HG03025 (cell line): Measurements from ENCODE around the gene SIL1.

ENCODE experiments used
- ATAC-seq: cut with Tn5 transposase; IDR thresholded peaks from one replicate; pipeline ENCODE4 v1.9.1; 2021; ENCODE audit warnings: mild to moderate bottlenecking, moderate library complexity; ENCODE audit not compliant: unreplicated experiment, low FRiP score

The SIL1 gene

DNA sequence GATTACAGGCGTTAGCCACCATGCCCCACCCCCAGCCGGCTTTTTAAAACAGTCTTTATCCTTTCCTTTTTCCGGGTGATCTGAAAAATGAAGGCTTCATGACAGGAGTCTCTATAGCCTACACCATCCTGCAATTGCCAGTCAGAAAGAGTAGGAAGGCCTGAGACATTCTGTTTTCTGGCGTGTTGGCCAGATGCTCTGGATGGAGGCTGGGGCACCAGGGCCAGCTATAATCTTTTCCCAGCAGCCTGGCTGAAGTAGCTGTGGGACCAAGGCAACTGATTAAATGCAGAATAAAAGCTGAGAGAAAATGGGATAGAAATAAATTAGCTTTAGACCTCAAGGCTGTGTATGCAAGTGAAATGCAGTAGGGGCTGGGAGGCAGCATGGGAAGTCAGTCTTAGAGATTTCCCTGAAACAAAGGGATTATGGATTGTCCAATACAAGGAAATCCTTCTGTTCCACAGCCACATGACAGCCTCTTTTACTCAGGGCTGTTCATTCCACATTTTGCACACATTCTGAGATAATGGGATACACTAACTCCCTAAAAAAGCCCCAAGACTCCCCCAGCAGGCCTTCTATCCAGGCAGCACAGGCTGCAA lies 207.1 kb downstream of the SIL1 start:
- no peak for ATAC-seq

DNA sequence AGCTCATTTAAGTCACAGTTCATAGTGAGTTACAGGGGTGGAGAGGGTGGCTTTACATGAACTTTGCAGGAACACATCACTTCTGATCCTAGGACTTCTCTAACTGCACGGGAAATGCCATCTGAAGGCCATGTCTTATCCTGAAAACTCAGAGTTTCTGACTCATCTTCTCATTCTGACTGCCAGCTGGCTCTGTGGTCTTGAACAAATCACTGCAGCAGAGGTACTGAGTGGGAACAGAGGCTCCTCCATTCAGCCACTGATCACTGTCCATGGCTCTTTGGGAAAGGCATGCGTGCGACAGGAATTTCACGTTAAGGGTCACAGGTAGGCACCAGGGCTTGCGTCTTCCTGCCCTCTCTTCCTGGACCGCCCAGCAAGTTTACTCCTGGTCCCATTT lies 208.4 kb downstream of the SIL1 start:
- no peak for ATAC-seq

DNA sequence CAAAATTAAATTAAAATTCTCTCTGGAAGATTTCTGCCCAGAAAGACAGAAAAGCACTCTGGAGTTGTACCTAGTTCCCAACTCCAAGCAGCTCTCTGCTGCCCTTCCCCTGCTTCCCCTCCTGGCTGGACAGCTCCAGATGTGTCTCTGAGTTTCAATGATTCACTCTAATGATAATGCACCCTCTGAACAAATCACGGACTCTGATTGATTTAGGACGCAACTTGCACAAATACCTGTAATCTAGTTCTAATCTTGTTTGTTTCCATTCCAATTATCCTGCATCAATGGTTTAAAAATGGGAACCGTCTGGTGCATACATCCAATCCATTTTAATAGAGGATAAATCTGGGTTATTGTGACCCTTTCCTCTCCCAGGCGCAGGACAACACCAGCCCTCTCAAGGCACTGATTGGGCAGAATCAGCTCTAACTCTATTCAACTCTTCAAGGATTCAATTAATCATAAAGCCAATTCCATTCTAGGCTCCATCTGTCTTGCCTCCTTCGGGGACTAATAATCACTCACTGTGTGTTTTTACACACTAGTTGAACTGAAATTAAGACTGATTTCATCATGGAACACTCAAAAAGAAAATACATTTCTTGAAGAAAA lies 211.9 kb downstream of the SIL1 start:
- no peak for ATAC-seq

DNA sequence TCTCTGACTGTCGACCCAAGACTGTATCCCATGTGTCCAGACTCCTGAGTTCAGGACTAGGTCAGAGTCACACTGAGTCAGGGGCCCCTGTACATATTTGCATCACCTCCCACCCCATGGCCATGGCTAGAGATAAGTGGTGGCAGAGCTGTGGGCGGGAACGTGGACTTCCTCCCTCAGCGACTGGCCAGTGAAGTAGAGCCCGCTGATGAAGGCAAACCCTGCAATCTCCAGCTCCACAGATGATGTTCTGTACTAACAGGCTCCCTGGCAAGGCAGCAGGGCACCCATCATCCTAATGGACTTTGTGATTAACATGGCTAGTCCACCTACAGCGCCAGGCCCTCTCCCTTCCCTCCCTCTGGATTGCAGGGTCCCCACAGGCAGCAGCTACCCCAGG lies 212.5 kb downstream of the SIL1 start:
- ATAC-seq, result no peak

DNA sequence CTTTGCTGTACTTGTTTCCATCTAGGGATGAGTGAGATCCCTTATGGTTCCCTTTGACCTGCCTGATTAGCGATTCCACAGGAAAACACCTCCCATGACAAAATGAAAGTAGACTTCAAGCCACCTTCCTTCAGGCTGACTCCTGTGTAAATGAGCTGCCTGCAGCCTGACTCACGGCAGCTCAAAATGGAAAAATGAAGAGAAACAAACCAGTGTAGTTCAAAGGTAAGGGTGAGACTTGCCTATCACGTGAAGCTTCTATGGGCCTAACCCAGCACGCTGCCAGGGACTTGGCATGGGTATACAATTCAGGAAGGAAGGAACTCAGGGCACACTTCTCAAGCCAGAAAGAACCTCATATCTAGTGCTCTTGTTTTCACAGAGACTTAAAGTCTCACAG lies 212.9 kb downstream of the SIL1 start:
- ATAC-seq, result no peak

DNA sequence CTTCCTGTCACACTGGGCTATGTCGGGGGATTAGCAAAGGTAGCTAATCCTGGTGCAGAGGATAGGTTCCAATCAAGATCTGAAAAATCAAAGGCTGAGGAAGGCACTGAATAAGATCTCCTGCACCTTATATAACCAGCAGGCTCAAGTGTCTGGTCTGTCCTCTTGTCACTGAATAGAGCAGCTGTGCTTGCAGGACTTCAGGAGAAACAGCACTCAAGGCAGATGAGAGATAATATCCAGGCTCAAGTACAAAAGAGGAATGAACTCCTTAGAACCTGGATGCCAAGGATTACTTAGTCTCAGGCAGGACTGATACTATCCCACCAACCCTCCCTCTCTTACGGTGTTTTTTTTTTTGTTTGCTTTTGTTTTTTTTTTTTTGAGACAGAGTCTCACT lies 214.2 kb downstream of the SIL1 start:
- no peak for ATAC-seq

DNA sequence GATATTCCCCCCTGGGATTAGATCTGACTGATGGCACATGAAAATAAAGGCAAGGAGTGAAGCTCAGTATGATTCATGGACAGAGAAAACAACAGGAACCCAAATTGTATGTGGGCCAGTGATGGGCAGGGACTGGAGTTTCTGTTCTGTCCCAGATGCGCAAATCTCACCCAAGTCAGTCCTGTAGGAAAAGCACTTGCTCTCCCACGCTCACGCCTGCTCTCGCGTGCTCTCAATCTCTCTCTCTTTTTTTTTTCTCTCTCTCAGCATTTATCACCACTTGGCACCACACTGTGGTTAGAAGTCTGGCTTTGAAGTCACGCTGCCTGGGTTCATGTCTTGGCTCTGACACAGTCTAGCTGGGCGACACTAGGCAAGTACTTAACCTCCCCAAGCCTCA lies 216.6 kb downstream of the SIL1 start:
- no peak for ATAC-seq

DNA sequence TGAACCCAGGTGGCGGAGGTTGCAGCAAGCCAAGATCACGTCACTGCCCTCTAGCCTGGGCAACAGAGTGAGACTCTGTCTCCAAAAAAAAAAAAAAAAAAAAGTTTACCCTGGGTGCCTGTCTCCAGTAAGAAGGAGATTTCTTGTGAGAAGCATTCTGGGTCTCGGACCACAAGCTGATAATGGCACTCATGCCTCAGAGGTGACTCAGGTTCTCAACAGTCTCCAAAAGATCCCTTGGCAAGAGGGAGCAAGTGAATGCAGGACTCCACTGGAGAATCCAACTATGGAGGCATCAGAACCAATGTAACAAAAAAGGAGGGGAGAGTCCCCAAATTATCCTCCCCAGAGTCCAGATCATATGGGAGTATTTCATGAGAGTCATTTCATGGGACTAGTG lies 217.0 kb downstream of the SIL1 start:
- ATAC-seq, result no peak

DNA sequence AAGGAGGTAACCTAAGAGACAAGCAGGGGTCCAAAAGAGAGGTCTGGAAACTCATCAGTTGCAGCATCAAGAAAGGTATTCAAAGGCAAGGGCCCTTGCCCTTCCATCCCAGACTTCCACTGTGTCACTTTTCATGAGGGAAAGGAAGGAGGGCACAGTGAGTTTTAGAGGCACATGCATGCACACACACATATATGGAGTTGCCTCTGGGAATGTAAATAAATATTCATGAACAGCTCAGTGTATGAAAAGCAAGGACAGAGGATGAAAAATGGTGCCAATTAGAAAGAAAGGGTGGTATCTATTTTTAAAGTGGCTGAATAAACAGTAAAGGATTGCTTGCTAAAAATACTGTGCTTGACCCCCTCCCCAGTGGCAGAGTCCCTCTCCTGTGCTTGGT lies 217.7 kb downstream of the SIL1 start:
- no peak for ATAC-seq

DNA sequence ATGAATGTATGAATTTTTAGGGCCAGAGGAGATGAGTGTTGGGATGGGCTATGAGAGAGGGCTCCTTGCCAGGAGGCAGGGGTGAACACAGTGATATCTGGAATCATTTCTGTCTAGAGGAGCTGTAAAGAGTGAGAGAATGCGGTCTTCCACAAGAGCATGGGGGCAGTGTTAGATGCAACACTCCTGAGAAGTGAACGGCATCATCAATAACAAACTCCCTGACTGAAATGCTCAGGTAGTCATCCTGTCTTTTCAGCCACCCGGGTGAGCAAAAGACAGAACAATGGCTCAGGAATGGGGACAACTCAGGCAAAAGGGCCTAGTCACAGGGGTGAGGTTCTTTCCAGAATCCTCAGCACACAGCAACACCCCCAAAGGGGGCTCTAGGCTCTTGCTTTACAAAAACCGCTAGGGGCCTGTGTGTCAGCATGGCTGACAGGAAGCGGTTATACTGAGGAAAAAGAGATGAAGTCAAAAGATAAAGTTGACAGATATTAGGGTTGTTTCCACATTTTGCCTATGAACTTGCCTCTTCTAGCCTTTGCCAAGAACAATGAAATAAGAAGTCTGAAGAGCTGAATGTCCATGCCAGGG lies 218.4 kb downstream of the SIL1 start:
- no peak for ATAC-seq

DNA sequence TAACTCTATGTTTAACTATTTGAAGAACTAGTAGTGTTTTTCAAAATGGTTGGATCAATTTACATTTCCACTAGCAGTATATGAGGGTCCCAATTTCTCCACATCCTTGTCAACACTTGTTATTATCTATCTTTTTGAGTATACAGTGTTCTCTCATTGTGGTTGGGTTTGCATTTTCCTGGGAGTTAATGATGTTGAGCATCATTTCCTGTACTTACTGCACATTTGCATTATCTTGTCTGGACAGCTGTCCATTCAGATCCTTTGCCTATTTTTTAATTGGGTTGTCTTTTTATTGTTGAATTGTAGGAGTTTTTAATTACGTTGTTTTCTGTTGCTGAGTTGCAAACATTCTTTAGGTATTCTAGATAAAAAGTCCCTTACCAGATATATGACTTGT lies 219.6 kb downstream of the SIL1 start:
- ATAC-seq, result no peak

DNA sequence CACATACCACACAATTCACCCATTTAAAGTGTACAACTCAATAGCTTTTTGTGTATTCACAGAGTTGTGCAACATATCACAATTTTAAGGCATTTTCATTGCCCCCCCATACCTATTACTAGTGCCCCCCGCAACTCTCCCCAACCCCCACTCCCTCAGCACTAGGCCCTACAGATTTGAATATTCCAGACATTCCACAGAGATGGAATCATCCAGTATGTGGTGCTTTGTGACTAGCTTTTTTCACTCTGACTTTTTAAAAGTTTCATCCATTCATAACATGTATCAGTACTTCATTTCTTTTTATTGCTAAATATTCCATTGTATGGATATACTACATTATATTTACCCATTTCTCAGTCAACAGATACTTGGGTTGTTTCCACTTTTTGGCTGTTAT lies 220.1 kb downstream of the SIL1 start:
- ATAC-seq, result no peak

DNA sequence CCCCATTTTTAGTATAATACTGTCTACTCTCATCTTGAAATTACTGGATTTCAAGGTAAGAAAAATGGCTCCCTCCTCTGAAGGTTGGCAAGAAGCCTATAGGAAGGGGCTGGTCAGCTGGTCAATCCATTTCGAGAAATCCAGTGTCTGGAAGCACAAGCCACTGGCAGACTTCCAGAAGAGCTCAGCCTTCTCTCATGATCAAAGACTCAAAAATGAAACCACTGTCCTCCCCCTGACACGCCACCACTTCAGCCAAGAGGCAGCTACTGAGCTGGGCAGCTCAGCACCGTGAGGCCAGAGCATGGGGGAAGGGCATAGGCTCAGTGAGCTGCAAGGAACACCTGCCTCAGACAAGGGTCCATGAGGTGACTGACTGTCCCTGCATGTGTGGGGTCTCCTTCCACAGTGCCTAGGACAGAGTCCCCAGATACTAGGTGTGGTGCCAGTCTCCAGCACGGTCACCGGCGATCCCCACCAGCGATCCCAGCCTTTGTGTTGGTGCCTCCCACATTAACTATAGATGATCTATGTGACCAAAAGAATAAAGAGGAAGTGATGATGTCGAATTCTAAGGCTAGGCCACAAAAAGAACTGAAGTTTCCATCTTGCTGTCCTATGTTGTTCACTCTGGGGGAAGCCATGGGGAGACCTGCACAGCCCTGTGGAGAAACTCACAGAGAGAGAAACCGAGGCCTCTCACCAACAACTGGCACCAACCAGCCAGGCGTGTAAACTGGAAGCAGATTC lies 222.9 kb downstream of the SIL1 start:
- ATAC-seq, result no peak

DNA sequence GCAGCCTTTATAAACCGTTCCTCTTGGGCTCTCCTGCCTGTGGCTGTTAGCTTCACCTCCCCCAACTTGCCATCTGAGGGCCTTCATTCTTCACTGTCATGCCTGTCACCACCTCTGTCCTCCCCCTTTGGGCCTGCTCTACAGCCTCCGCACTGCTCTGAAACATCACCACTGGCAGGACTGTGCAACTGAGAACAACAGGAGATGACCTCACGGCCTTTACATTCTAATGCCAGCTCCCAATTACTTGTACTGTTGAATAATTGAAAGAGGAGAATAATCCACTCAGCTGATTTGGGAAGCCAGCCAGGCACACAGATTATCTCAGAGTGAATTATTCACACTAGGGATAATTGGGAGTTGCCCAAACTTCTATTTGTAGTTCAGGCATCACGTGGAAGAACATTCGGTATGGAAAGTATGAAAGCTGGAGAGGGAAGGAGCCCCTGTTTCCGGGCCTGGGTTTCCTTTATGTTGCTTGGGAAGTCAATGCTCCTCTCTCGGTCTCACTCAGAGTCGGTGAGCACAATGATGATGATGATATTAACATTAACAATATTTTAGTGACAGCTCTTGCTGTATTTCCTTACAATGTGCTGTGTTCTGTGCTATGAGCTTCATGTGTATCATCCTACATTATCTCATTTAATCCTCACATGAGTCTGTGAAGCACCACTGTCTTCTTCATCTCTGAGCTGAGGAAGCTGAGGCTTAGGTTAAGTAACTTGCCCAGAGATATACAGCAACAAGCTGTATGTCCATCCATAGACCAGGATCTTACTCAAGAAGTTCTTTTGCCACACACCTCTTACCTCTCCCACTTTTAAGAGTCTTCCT lies 223.7 kb downstream of the SIL1 start:
- no peak for ATAC-seq

DNA sequence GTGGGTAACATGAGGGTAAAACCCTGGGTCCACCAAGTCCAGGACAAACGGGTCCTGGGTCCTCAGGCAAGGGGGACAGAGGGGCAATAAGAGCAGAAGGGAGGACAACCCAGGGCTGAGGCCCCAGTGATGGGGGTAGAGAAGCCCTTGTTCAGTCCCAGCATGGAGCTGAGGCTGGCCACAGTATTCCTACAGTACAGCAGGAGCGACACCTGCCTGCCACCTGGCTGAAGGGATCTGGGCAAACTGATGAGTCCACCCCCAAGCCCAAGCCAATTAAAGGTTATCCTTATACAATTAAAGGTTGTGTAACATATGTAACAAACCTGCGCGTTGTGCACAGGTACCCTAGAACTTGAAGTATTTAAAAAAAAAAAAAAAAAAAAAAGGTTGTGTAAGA lies 225.3 kb downstream of the SIL1 start:
- no peak for ATAC-seq

DNA sequence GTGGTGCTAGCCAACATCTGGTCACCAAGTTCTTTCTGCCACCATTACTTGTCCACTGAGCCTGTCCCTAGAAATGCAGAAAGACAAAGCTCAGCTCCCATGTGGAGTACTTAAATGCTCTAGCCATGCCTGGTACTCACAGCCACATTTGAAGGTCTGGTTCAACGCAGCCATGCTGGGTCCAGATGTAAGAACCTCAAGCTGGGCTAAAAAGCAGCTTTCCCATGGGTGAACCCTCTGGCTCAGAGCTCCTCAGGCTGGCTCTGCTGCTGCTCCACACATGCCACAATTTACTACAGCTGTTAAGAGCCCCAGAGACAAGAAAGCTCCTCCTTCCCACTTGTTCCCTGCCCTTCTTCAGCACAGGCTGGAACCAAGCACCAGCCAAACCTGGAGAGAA lies 225.9 kb downstream of the SIL1 start:
- ATAC-seq, result no peak

DNA sequence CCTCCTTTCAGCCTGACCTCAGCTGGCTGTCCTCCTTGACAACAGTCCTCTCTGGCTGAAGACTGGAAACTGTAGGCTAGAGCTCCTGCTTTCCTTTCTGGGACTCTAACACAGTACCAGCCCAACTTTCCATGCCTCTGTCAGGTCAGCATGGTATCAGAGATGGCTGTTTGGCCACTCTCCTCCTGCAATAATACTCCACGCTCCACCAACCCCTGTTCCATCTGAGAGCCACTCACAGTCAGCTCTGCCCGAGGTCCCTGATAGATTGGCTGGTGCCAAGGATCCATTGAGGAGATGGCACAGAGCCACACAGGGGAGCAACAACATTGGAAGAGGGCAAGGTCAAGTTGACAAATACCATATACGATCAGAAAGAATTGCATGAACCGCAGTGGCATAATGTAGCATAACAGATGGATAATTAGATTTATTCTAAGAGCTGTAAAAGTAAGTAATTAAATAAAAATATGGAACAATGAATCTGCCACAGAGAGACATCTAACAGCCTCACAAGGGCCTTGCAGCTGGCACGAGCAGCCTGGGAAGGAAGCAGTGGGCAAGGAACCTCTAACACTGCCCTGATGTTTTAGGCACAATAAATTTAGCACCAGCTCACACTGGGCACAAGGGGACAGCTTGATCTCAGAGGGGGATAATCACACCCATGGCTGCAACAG lies 228.7 kb downstream of the SIL1 start:
- no peak for ATAC-seq

DNA sequence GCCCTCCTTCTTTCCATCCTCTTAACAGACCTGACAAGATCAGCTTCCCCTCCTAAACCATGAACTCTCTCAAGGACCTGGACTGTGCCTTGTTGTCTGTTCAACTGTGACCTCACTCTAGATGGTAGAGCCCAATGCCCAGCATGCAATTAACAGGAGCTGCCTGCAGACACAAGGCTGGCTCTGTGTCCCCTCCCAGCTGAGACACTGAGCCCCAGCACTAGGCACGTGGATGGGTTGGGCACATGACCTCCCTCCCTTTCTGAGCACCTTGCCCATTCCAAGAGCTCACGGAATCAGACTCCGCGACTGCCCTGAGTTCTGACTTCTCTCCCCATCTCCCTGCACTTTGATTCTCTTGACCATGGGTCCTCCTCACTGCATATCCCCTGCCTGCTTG lies 229.6 kb downstream of the SIL1 start:
- no peak for ATAC-seq

DNA sequence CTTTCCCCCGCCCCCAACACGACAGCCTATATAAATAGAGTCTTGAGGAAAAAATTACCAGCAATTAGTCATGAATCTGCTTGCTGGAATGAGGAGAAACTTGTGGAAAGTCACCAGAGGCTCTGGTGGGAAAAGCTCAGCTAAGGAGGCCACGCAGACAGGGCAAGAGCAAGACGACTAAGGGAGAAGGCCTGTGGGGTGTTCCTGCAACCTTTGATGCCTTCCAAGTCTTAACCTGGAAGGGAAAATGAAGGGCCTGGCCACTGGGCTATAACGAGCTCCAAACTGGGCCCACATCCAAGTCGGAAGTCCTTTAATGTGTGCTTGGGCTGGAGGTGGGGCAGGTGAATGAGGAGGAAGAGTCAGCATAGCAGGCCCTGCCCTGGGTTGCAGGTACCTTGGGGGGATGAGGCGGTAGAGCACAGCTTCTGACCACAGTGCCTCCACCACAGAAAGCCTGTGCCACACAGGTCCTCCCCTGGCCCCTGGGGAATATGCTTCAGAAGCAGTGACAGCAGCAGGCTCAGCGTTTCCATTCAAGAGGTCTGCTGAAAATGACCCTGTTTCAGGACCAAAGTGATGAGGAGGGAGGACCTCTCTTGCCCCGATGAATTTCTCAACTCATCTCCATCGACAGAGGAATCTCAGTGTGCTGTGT lies 230.2 kb downstream of the SIL1 start:
- ATAC-seq, result no peak
